IMR-90 (cell line): ENCODE data around the gene AFAP1L2. TPM values are rescaled to one million over a fixed set of nuclear protein-coding genes. Genes with fewer than 3 reads are reported as not detected.
A peak's percentile ranks its signal among the peaks of the same experiment; 100 is the strongest.

Experiments
- ATAC-seq: fragments of 200-7000 bp; cut with Tn5 transposase; 2 replicates; pipeline ENCODE4 v1.9.1; 2020; ENCODE audit warnings: low read depth, mild to moderate bottlenecking, moderate library complexity
- BruUV-seq: library from RNA; stranded (reverse); fragments of 400-500 nt; replicated peaks from 2 replicates; lab custom pipeline; 2021; lab: Mats Ljungman, UMichigan
- CTCF ChIA-PET: fragments of 300-600 bp; formaldehyde crosslinking; extraction: SDS; loops from one replicate; lab custom pipeline; 2021; ENCODE audit warnings: antibody characterized with exemption; lab: Yijun Ruan, JAX
- POLR2A ChIA-PET: fragments of 300-600 bp; sonication (Branson Sonifier 250); formaldehyde crosslinking; loops from one replicate; lab custom pipeline; 2022; ENCODE audit warnings: antibody characterized with exemption; ENCODE audit not compliant: unreplicated experiment; lab: Charles Lee
- DNase-seq: peaks from one replicate; pipeline ENCODE4 v3.0.0; 2013
- H2AFZ ChIP-seq: replicated peaks from 2 replicates; pipeline ENCODE3; 2013; ENCODE audit warnings: low read length, mild to moderate bottlenecking; ENCODE audit not compliant: poor library complexity
- H2AK5ac ChIP-seq: 2 replicates; pipeline ENCODE4 v1.6.1; 2013; ENCODE audit warnings: low read depth, low read length, inconsistent platforms
- H2AK9ac ChIP-seq: replicated peaks from 2 replicates; pipeline ENCODE3; 2013; ENCODE audit warnings: mild to moderate bottlenecking, low read depth, low read length, moderate library complexity; ENCODE audit not compliant: poor library complexity
- H2BK120ac ChIP-seq: 2 replicates; pipeline ENCODE4 v1.6.1; 2013; ENCODE audit warnings: low read depth, low read length, inconsistent platforms
- H2BK15ac ChIP-seq: 3 replicates; pipeline ENCODE4 v1.6.1; 2013; ENCODE audit warnings: low read depth, low read length, inconsistent platforms
- H2BK20ac ChIP-seq: 2 replicates; pipeline ENCODE4 v1.6.1; 2013; ENCODE audit warnings: low read depth, mild to moderate bottlenecking, inconsistent platforms, low read length, moderate library complexity
- H2BK5ac ChIP-seq: 2 replicates; pipeline ENCODE4 v1.6.1; 2013; ENCODE audit warnings: mild to moderate bottlenecking, low read depth, low read length, inconsistent platforms; ENCODE audit not compliant: poor library complexity, severe bottlenecking
- H3K14ac ChIP-seq: replicated peaks from 2 replicates; pipeline ENCODE4 v1.6.1; 2013; ENCODE audit warnings: low read depth, low read length, inconsistent platforms
- H3K18ac ChIP-seq: 2 replicates; pipeline ENCODE4 v1.6.1; 2013; ENCODE audit warnings: low read depth, low read length, control low read depth
- H3K23ac ChIP-seq: 2 replicates; pipeline ENCODE4 v1.6.1; 2013; ENCODE audit warnings: low read depth, low read length, inconsistent platforms
- H3K27ac ChIP-seq: 2 replicates; pipeline ENCODE4 v1.5.1; 2013; ENCODE audit warnings: mild to moderate bottlenecking, control low read depth, low read length; ENCODE audit not compliant: insufficient read depth
- H3K27me3 ChIP-seq: 2 replicates; pipeline ENCODE4 v1.6.1; 2013; ENCODE audit warnings: low read length; ENCODE audit not compliant: control insufficient read depth, insufficient read depth
- H3K36me3 ChIP-seq: 2 replicates; pipeline ENCODE4 v1.6.1; 2013; ENCODE audit warnings: low read length, mixed read lengths; ENCODE audit not compliant: control insufficient read depth, insufficient read depth
- H3K4ac ChIP-seq: 2 replicates; pipeline ENCODE4 v1.6.1; 2013; ENCODE audit warnings: low read depth, low read length, inconsistent platforms
- H3K4me1 ChIP-seq: 2 replicates; pipeline ENCODE4 v1.6.1; 2013; ENCODE audit warnings: low read length, mixed read lengths; ENCODE audit not compliant: control insufficient read depth, insufficient read depth
- H3K4me2 ChIP-seq: 2 replicates; pipeline ENCODE4 v1.6.1; 2013; ENCODE audit warnings: low read depth, mild to moderate bottlenecking, control low read depth, low read length, moderate library complexity
- H3K4me3 ChIP-seq: 2 replicates; pipeline ENCODE4 v1.5.1; 2013; ENCODE audit warnings: low read depth, mild to moderate bottlenecking, control low read depth, low read length, moderate library complexity; ENCODE audit not compliant: insufficient read depth
- H3K56ac ChIP-seq: 2 replicates; pipeline ENCODE4 v1.6.1; 2013; ENCODE audit warnings: low read length, inconsistent platforms; ENCODE audit not compliant: insufficient read depth; ENCODE audit errors: extremely low read depth
- H3K79me1 ChIP-seq, 2 experiments: 2 replicates each; pipeline ENCODE4 v1.6.1; 2013; ENCODE audit warnings: low read length in 2 of 2, inconsistent platforms in 1 of 2, low read depth in 1 of 2
- H3K9ac ChIP-seq: 2 replicates; pipeline ENCODE4 v1.6.1; 2013; ENCODE audit warnings: low read depth, low read length, control low read depth
- H3K9me1 ChIP-seq: 2 replicates; pipeline ENCODE4 v1.6.1; 2013; ENCODE audit warnings: low read length, inconsistent platforms; ENCODE audit not compliant: insufficient read depth
- H3K9me3 ChIP-seq: 2 replicates; pipeline ENCODE4 v1.6.1; 2013; ENCODE audit warnings: low read length; ENCODE audit not compliant: control insufficient read depth, insufficient read depth
- H4K20me1 ChIP-seq: 2 replicates; pipeline ENCODE4 v1.6.1; 2013; ENCODE audit warnings: low read length, inconsistent platforms; ENCODE audit not compliant: insufficient read depth
- H4K5ac ChIP-seq: 2 replicates; pipeline ENCODE4 v1.6.1; 2013; ENCODE audit warnings: mild to moderate bottlenecking, low read depth, low read length, control low read depth
- H4K8ac ChIP-seq, 2 experiments: 2 replicates each; pipeline ENCODE4 v1.6.1; 2013; ENCODE audit warnings: low read depth in 2 of 2, low read length in 2 of 2, control low read depth in 1 of 2, inconsistent platforms in 1 of 2
- H4K91ac ChIP-seq: 2 replicates; pipeline ENCODE4 v1.6.1; 2013; ENCODE audit warnings: low read depth, low read length, inconsistent platforms; ENCODE audit not compliant: insufficient read depth
- CEBPB ChIP-seq: IDR thresholded peaks from 2 replicates; pipeline ENCODE4 v1.6.1; 2012; ENCODE audit warnings: low read depth, low read length, improper control_type of control experiment
- CHD1 ChIP-seq: IDR thresholded peaks from 2 replicates; pipeline ENCODE4 v1.6.1; 2012; ENCODE audit warnings: low read depth, low read length, improper control_type of control experiment
- FOS ChIP-seq: fragments of 150-350 bp; IDR thresholded peaks from 2 replicates; pipeline ENCODE4 v1.6.1; 2016; ENCODE audit warnings: low read depth, low read length
- MAFK ChIP-seq: IDR thresholded peaks from 2 replicates; pipeline ENCODE4 v1.6.1; 2012; ENCODE audit warnings: low read depth, low read length, improper control_type of control experiment
- MAZ ChIP-seq: IDR thresholded peaks from 2 replicates; pipeline ENCODE4 v1.6.1; 2012; ENCODE audit warnings: low read depth, mild to moderate bottlenecking, low read length, improper control_type of control experiment, moderate library complexity, borderline replicate concordance
- POLR2A ChIP-seq: IDR thresholded peaks from 2 replicates; pipeline ENCODE4 v1.6.1; 2012; ENCODE audit warnings: mild to moderate bottlenecking, low read depth, low read length
- RCOR1 ChIP-seq: IDR thresholded peaks from 2 replicates; pipeline ENCODE4 v1.6.1; 2012; ENCODE audit warnings: mild to moderate bottlenecking, low read length, improper control_type of control experiment; ENCODE audit not compliant: insufficient replicate concordance
- RFX5 ChIP-seq: IDR thresholded peaks from 2 replicates; pipeline ENCODE4 v1.8.0; 2012; ENCODE audit warnings: low read depth, mild to moderate bottlenecking, low read length, moderate library complexity
- SMC3 ChIP-seq: fragments of 150-350 bp; IDR thresholded peaks from 2 replicates; pipeline ENCODE4 v1.6.1; 2016; ENCODE audit warnings: low read depth, mild to moderate bottlenecking, antibody characterized with exemption, low read length, moderate library complexity
- USF2 ChIP-seq: fragments of 150-350 bp; IDR thresholded peaks from 2 replicates; pipeline ENCODE4 v1.6.1; 2017; ENCODE audit warnings: mild to moderate bottlenecking, antibody characterized with exemption, low read length, low read depth
- WGBS, 2 experiments: methylation state at CpG; one replicate each; pipeline versions ENCODE4 v1.1.5 to v1.1.7; 2013; ENCODE audit warnings: missing lambda C conversion rate in 2 of 2; ENCODE audit not compliant: insufficient read length in 1 of 2; ENCODE audit errors: extremely low coverage in 2 of 2; 5-methylcytosine and 5-hydroxymethylcytosine counted together
- dilution Hi-C: fragments of 300-500 bp; cut with HindIII; formaldehyde crosslinking; loops from one replicate; pipeline ENCODE4 v1.14.3; 2018; ENCODE audit warnings: low sequenced_read_pairs; ENCODE audit not compliant: unreplicated experiment
- in situ Hi-C: fragments of 300-500 bp; cut with MboI; formaldehyde crosslinking; loops from 3 replicates; pipeline ENCODE4 v1.14.3; 2019; ENCODE audit warnings: low sequenced_read_pairs, inconsistent platforms, mixed read lengths
- intact Hi-C: fragments of 100-400 bp; cut with micrococcal nuclease; formaldehyde crosslinking; loops from 2 replicates; pipeline ENCODE4 v1.10.0; 2022
- polyA plus RNA-seq, 3 experiments: library from polyadenylated mRNA; depleted of rRNA; stranded (reverse); fragments of >200 nt; gene quantifications; 2 replicates each; pipeline ENCODE4 v1.2.3, GENCODE V29; 2012; ENCODE audit warnings: low replicate concordance in 1 of 3
- total RNA-seq: library from RNA; depleted of rRNA; stranded (reverse); fragments of >200 nt; gene quantifications from 2 replicates; pipeline ENCODE4 v1.2.3, GENCODE V29; 2012

Gene AFAP1L2
- total and polyA plus RNA-seq, 2 of the 4 experiments (the other 2 are of a cell fraction), result under 0.01 to 0.10 TPM

GRCh38 chr10:114393482-114393881 is 10.8 kb downstream of the AFAP1L2 start:
- peaks cover 1% of the 10 kb centered on the region; the same call in 1 of the 2 replicates for H3K4me1 ChIP-seq
- no peak overlapping the region for H3K27ac ChIP-seq
- no peak overlapping the region for H3K23ac ChIP-seq
- peak overlapping the region; percentile 16 for H2AK9ac ChIP-seq
- H3K4ac ChIP-seq, result no peak overlapping the region
- dilution Hi-C loops (no loop called here), in situ Hi-C loops (no loop called here), intact Hi-C loops (no loop called here)
- H4K5ac ChIP-seq, result no peak overlapping the region
- no peak overlapping the region for H3K14ac ChIP-seq
- no peak overlapping the region for H2BK120ac ChIP-seq
- H3K9ac ChIP-seq, result no peak overlapping the region
- no peak overlapping the region for H3K4me2 ChIP-seq
- no peak overlapping the region for H2BK15ac ChIP-seq
- peaks cover 40% of the 10 kb centered on the region for H3K27me3 ChIP-seq
- H4K8ac ChIP-seq, result no peak overlapping the region
- peak overlapping the region; percentile 71 for H2AFZ ChIP-seq
- POLR2A ChIA-PET, result no interaction called here
- no peak for TF ChIP-seq MAZ
- no peak for TF ChIP-seq FOS
- no peak for TF ChIP-seq CEBPB
- no peak for TF ChIP-seq POLR2A
- TF ChIP-seq CHD1, result no peak
- no peak for TF ChIP-seq RFX5
- TF ChIP-seq RCOR1, result no peak
- no peak for TF ChIP-seq MAFK
- TF ChIP-seq SMC3, result no peak
- TF ChIP-seq USF2, result no peak
- peak; percentile 42 for DNase-seq
- ATAC-seq, result no peak
- BruUV-seq, result no TSS peak
- no peak overlapping the region for H2BK5ac ChIP-seq
- no peak overlapping the region for H3K18ac ChIP-seq
- no peak overlapping the region for H2AK5ac ChIP-seq
- H3K36me3 ChIP-seq, result no peaks in the 10 kb centered on the region
- CTCF ChIA-PET, result no interaction called here
- H3K4me3 ChIP-seq, result no peak overlapping the region
- H4K91ac ChIP-seq, result no peak overlapping the region
- no peaks in the 10 kb centered on the region for H3K79me1 ChIP-seq
- WGBS, 2 experiments, result no CpG with 5 or more reads among the region's 11 CpGs
- no peak overlapping the region for H3K56ac ChIP-seq
- H3K9me1 ChIP-seq, result no peaks in the 10 kb centered on the region
- H3K9me3 ChIP-seq, result no peaks in the 10 kb centered on the region
- no peaks in the 10 kb centered on the region for H4K20me1 ChIP-seq
- no peak overlapping the region for H2BK20ac ChIP-seq
